ENCODE measurements around the gene ZNF407. TPM values are rescaled to one million over a fixed set of nuclear protein-coding genes. Genes with fewer than 3 reads are reported as not detected.

Gene ZNF407
- total RNA-seq, 1 donor from 2014 or later, result 24.9 TPM

DNA sequence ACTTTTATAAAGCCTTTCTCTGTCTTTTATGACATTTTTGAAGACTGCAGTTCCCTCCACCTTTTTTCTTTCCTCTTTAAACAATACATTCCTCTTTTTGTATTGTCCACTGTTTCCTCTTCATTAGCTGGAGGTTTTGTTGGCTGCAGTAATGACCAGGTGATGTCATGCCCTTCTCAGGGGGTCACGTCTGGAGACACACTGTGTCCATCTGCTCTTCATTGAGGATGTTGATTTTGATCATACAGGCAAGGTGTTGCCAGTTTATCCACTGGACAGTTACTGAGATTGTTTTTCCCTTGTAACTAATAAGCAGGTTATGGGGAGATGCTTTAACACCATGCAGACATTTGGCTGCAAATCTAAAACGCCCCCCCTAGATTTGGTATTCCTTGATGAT lies 19.8 kb downstream of the ZNF407 start:
- TF ChIP-seq, protein P1, sequence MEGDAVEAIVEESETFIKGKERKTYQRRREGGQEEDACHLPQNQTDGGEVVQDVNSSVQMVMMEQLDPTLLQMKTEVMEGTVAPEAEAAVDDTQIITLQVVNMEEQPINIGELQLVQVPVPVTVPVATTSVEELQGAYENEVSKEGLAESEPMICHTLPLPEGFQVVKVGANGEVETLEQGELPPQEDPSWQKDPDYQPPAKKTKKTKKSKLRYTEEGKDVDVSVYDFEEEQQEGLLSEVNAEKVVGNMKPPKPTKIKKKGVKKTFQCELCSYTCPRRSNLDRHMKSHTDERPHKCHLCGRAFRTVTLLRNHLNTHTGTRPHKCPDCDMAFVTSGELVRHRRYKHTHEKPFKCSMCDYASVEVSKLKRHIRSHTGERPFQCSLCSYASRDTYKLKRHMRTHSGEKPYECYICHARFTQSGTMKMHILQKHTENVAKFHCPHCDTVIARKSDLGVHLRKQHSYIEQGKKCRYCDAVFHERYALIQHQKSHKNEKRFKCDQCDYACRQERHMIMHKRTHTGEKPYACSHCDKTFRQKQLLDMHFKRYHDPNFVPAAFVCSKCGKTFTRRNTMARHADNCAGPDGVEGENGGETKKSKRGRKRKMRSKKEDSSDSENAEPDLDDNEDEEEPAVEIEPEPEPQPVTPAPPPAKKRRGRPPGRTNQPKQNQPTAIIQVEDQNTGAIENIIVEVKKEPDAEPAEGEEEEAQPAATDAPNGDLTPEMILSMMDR (IDR thresholded peaks at IDR 0.05; ENCODE audit: unreplicated experiment), result no peak
- no peak overlapping the region for H3K4me3 Mint-ChIP-seq
- H3K27ac Mint-ChIP-seq, result no peak overlapping the region
- no peaks in the 10 kb centered on the region for H3K27me3 Mint-ChIP-seq (ENCODE audit: low read depth)
- no peaks in the 10 kb centered on the region for H3K36me3 Mint-ChIP-seq
- no peak for DNase-seq (ENCODE audit: low spot score in 2 of 2, unreplicated experiment in 2 of 2)
- H3K4me1 Mint-ChIP-seq, result peaks cover 11% of the 10 kb centered on the region
- H3K9me3 Mint-ChIP-seq, result peaks cover 3% of the 10 kb centered on the region

DNA sequence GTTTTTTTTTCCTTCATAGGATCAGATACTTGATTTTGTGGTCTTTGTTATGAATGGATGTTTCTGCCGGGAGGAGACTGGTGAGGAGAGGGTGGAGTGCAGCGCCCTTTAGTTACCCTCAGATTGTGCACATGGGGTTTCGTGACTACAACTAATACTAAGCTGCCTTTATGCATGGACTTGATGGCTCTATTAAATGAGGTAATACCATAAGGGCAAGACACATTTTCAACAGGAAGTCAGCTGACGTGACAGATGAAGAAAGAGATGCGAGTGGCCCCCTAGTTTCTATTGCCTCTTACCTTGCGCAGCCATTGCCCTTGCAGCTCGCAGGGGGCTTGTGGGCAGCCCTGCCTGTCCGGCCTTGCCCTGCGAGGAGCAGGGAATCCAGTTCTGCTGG lies 24.4 kb downstream of the ZNF407 start:
- Mint-ChIP-seq H3K4me3 (no peak overlapping the region), H3K27me3 (ENCODE audit: low read depth) (no peaks in the 10 kb centered on the region), H3K36me3 (no peaks in the 10 kb centered on the region), H3K27ac (no peak overlapping the region), H3K4me1 (peaks cover 16% of the 10 kb centered on the region), H3K9me3 (no peaks in the 10 kb centered on the region)
- TF ChIP-seq, protein P1 (IDR thresholded peaks at IDR 0.05; ENCODE audit: unreplicated experiment), result no peak
- no peak for DNase-seq (ENCODE audit: low spot score in 2 of 2, unreplicated experiment in 2 of 2)

DNA sequence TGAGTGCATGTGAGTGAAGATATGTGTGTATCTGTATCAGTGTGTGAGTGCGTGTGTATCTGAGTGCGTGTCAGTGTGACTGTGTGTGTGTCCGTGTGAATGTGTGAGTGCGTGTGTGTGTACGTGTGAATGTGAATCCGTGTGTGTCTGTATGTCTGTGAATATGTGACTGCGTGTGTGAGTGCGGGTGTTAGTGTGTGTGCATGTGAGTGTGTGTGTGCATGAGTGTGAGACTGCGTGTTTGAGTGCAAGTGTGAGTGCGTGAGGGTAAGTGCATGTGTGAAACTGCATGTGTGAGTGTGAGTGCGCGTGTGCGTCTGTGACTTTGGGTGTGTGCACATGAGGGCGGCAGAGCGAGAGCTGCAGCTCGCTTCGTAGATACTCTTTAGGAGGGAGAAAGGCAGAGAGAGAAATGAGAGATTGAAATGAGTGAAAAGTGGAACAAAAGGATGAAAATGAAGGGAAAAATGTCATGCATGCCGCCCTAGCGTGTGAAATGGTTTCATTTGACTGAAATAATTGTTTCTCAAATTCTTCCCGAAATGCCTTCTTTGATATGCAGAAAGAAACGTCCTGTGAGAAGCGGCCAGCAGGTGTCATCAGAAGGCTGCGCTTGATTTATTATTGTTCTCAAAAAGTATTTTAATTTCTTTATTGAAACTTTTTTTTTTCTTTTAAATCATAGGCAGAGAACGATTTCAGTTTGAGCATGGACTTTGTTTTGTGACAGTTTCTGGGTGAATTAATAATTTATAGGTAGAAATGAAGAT lies 25.6 kb downstream of the ZNF407 start:
- Mint-ChIP-seq H3K27me3 (ENCODE audit: low read depth) (no peaks in the 10 kb centered on the region), H3K27ac (no peak overlapping the region), H3K4me3 (no peak overlapping the region), H3K36me3 (no peaks in the 10 kb centered on the region), H3K9me3 (no peaks in the 10 kb centered on the region), H3K4me1 (peaks cover 16% of the 10 kb centered on the region)
- no peak for DNase-seq (ENCODE audit: low spot score in 2 of 2, unreplicated experiment in 2 of 2)
- TF ChIP-seq, protein P1 (IDR thresholded peaks at IDR 0.05; ENCODE audit: unreplicated experiment), result no peak

DNA sequence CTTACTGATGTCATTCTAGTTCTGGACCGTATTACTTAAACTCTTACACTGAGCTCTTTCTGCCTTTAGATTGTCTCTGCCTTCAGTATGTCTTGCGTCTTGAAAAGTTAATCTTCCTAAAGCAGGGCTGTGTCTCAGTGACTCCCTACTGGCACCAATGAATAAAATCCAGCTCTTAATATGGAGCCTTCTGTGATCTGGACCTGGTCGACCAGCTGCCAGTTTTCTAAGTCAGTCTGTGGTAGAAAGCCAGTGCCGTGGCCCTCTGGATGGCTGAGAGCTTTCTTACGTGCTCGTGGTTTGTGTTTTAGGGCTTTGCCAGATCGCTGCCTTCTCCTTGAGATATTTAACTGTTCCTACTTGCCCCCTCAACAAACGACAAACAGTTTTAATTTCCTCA lies 26.8 kb downstream of the ZNF407 start:
- peaks cover 20% of the 10 kb centered on the region for H3K4me1 Mint-ChIP-seq
- no peaks in the 10 kb centered on the region for H3K36me3 Mint-ChIP-seq
- no peak for DNase-seq (ENCODE audit: low spot score in 2 of 2, unreplicated experiment in 2 of 2)
- no peak overlapping the region for H3K4me3 Mint-ChIP-seq
- H3K27ac Mint-ChIP-seq, result no peak overlapping the region
- H3K9me3 Mint-ChIP-seq, result no peaks in the 10 kb centered on the region
- H3K27me3 Mint-ChIP-seq (ENCODE audit: low read depth), result no peaks in the 10 kb centered on the region
- TF ChIP-seq, protein P1 (IDR thresholded peaks at IDR 0.05; ENCODE audit: unreplicated experiment), result no peak

DNA sequence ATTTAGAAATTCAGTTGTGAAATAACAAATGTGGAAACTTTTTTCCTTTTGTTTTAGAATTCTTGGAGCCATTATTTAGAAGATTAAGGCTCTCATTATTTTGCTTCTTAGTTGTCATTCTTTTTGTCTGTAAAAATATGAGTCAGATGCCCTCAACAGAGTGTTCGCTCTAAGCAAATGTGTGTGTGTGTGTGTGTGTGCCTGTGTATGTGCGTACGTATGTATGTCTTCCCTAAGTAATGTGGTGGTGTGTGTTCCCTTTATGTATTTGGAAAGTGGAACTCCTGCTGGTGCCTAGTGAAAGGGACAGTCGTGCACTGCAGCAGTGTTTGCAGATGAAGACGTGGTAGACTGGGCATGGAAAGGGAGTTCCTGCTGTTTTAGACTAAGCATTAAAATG lies 27.5 kb downstream of the ZNF407 start:
- TF ChIP-seq, protein P1 (IDR thresholded peaks at IDR 0.05; ENCODE audit: unreplicated experiment), result no peak
- Mint-ChIP-seq H3K27me3 (ENCODE audit: low read depth) (no peaks in the 10 kb centered on the region), H3K27ac (no peak overlapping the region), H3K4me3 (no peak overlapping the region), H3K9me3 (no peaks in the 10 kb centered on the region), H3K4me1 (peaks cover 19% of the 10 kb centered on the region), H3K36me3 (no peaks in the 10 kb centered on the region)
- no peak for DNase-seq (ENCODE audit: low spot score in 2 of 2, unreplicated experiment in 2 of 2)

All from mesothelial cell of epicardium (in vitro differentiated cells).